ENCODE data around the gene GHR.

The GHR gene

GRCh38 chr5:42520957-42521356 is 97.7 kb downstream of the GHR start:
- H3K79me2 ChIP-seq (ENCODE audit: insufficient read depth, low read length), result no peaks in the 10 kb centered on the region
- no peak overlapping the region for H3K4me3 ChIP-seq (ENCODE audit: low read depth in 1 of 2, low read length in 2 of 2)
- no peak overlapping the region for H2AFZ ChIP-seq (ENCODE audit: low read depth, low read length)
- no peaks in the 10 kb centered on the region for H3K27me3 ChIP-seq (ENCODE audit: insufficient read depth, low read length, poor library complexity)
- no peaks in the 10 kb centered on the region for H4K20me1 ChIP-seq (ENCODE audit: insufficient read depth, low read length)
- TF ChIP-seq EZH2 (IDR thresholded peaks at IDR 0.05; ENCODE audit: borderline replicate concordance, low read depth, low read length, severe bottlenecking) (no peak), CTCF (IDR thresholded peaks at IDR 0.05; ENCODE audit: borderline replicate concordance, extremely low read depth, low read length, poor library complexity, severe bottlenecking) (no peak)
- DNase-seq (no peak), ATAC-seq (ENCODE audit: insufficient read depth, low read depth) (no peak)
- H3K4me1 ChIP-seq (ENCODE audit: insufficient read depth, low read length), result no peaks in the 10 kb centered on the region
- H3K9me3 ChIP-seq (ENCODE audit: insufficient read depth, low read length, severe bottlenecking), result no peaks in the 10 kb centered on the region
- no peak overlapping the region for H3K4me2 ChIP-seq (ENCODE audit: insufficient read depth, low read length)
- no peak overlapping the region for H3K9ac ChIP-seq (ENCODE audit: low read depth, low read length)
- no peak overlapping the region for H3K27ac ChIP-seq (ENCODE audit: low read length)
- H3K36me3 ChIP-seq (ENCODE audit: insufficient read depth, low read length), result no peaks in the 10 kb centered on the region

GRCh38 chr5:42521406-42521805 is 98.2 kb downstream of the GHR start:
- TF ChIP-seq EZH2 (IDR thresholded peaks at IDR 0.05; ENCODE audit: borderline replicate concordance, low read depth, low read length, severe bottlenecking) (no peak), CTCF (IDR thresholded peaks at IDR 0.05; ENCODE audit: borderline replicate concordance, extremely low read depth, low read length, poor library complexity, severe bottlenecking) (no peak)
- Histone ChIP-seq H3K36me3 (ENCODE audit: insufficient read depth, low read length) (no peaks in the 10 kb centered on the region), H2AFZ (ENCODE audit: low read depth, low read length) (no peak overlapping the region), H3K4me3 (ENCODE audit: low read depth in 1 of 2, low read length in 2 of 2) (no peak overlapping the region), H4K20me1 (ENCODE audit: insufficient read depth, low read length) (no peaks in the 10 kb centered on the region), H3K9me3 (ENCODE audit: insufficient read depth, low read length, severe bottlenecking) (no peaks in the 10 kb centered on the region), H3K79me2 (ENCODE audit: insufficient read depth, low read length) (no peaks in the 10 kb centered on the region), H3K4me1 (ENCODE audit: insufficient read depth, low read length) (no peaks in the 10 kb centered on the region), H3K27me3 (ENCODE audit: insufficient read depth, low read length, poor library complexity) (no peaks in the 10 kb centered on the region), H3K9ac (ENCODE audit: low read depth, low read length) (no peak overlapping the region), H3K4me2 (ENCODE audit: insufficient read depth, low read length) (no peak overlapping the region), H3K27ac (ENCODE audit: low read length) (no peak overlapping the region)
- ATAC-seq (ENCODE audit: insufficient read depth, low read depth) (no peak), DNase-seq (no peak)

- TF ChIP-seq CTCF (IDR thresholded peaks at IDR 0.05; ENCODE audit: borderline replicate concordance, extremely low read depth, low read length, poor library complexity, severe bottlenecking), result no peak
- no peak for TF ChIP-seq EZH2 (IDR thresholded peaks at IDR 0.05; ENCODE audit: borderline replicate concordance, low read depth, low read length, severe bottlenecking)
- no peaks in the 10 kb centered on the region for H3K4me1 ChIP-seq (ENCODE audit: insufficient read depth, low read length)
- DNase-seq (no peak), ATAC-seq (ENCODE audit: insufficient read depth, low read depth) (no peak)
- no peaks in the 10 kb centered on the region for H4K20me1 ChIP-seq (ENCODE audit: insufficient read depth, low read length)
- H3K79me2 ChIP-seq (ENCODE audit: insufficient read depth, low read length), result no peaks in the 10 kb centered on the region
- no peaks in the 10 kb centered on the region for H3K36me3 ChIP-seq (ENCODE audit: insufficient read depth, low read length)
- no peak overlapping the region for H3K4me2 ChIP-seq (ENCODE audit: insufficient read depth, low read length)
- H2AFZ ChIP-seq (ENCODE audit: low read depth, low read length), result no peak overlapping the region
- H3K27ac ChIP-seq (ENCODE audit: low read length), result no peak overlapping the region
- H3K4me3 ChIP-seq (ENCODE audit: low read depth in 1 of 2, low read length in 2 of 2), result no peak overlapping the region
- H3K9me3 ChIP-seq (ENCODE audit: insufficient read depth, low read length, severe bottlenecking), result no peaks in the 10 kb centered on the region
- H3K27me3 ChIP-seq (ENCODE audit: insufficient read depth, low read length, poor library complexity), result no peaks in the 10 kb centered on the region
- no peak overlapping the region for H3K9ac ChIP-seq (ENCODE audit: low read depth, low read length)
Measured at GRCh38 chr5:42522783-42523182, 99.5 kb downstream of the GHR start.

GRCh38 chr5:42526179-42526578 is 102.9 kb downstream of the GHR start:
- Histone ChIP-seq H4K20me1 (ENCODE audit: insufficient read depth, low read length) (no peaks in the 10 kb centered on the region), H3K36me3 (ENCODE audit: insufficient read depth, low read length) (no peaks in the 10 kb centered on the region), H2AFZ (ENCODE audit: low read depth, low read length) (no peak overlapping the region), H3K27ac (ENCODE audit: low read length) (no peak overlapping the region), H3K9me3 (ENCODE audit: insufficient read depth, low read length, severe bottlenecking) (no peaks in the 10 kb centered on the region), H3K27me3 (ENCODE audit: insufficient read depth, low read length, poor library complexity) (no peaks in the 10 kb centered on the region), H3K4me1 (ENCODE audit: insufficient read depth, low read length) (no peaks in the 10 kb centered on the region), H3K79me2 (ENCODE audit: insufficient read depth, low read length) (no peaks in the 10 kb centered on the region), H3K9ac (ENCODE audit: low read depth, low read length) (no peak overlapping the region), H3K4me2 (ENCODE audit: insufficient read depth, low read length) (no peak overlapping the region), H3K4me3 (ENCODE audit: low read depth in 1 of 2, low read length in 2 of 2) (no peak overlapping the region)
- no peak for ATAC-seq (ENCODE audit: insufficient read depth, low read depth)
- TF ChIP-seq CTCF (IDR thresholded peaks at IDR 0.05; ENCODE audit: borderline replicate concordance, extremely low read depth, low read length, poor library complexity, severe bottlenecking), result no peak
- TF ChIP-seq EZH2 (IDR thresholded peaks at IDR 0.05; ENCODE audit: borderline replicate concordance, low read depth, low read length, severe bottlenecking), result no peak
- DNase-seq, result no peak

All from DND-41 (cell line).